Thoracic aorta (tissue), 2 donors: ENCODE results near the gene DLGAP4. TPM values are rescaled to one million over a fixed set of nuclear protein-coding genes. Genes with fewer than 3 reads are reported as not detected.
A peak's percentile ranks its signal among the peaks of the same experiment; 100 is the strongest.

Source experiments
- ATAC-seq: fragments of 150-250 bp; one replicate; pipeline ENCODE4 v1.8.0; 2017; ENCODE audit warnings: low read depth; ENCODE audit not compliant: insufficient number of reproducible peaks, low FRiP score
- DNase-seq: peaks from one replicate; pipeline ENCODE4 v3.0.0-alpha.2; 2020; ENCODE audit warnings: low spot score
- H3K27ac ChIP-seq, 2 donors: fragments of 200-600 bp; sonication (generic); 1 replicate in 1 of 2; 2 replicates in 1 of 2; pipeline ENCODE4 v1.5.1; 2016; ENCODE audit warnings: mild to moderate bottlenecking in 2 of 2, moderate library complexity in 2 of 2
- H3K27me3 ChIP-seq: fragments of 200-600 bp; sonication (generic); replicated peaks from 2 replicates; pipeline ENCODE4 v1.6.0; 2016; ENCODE audit warnings: mild to moderate bottlenecking; ENCODE audit not compliant: insufficient read depth
- H3K36me3 ChIP-seq: fragments of 200-600 bp; sonication (generic); one replicate; pipeline ENCODE4 v1.5.1; 2016
- H3K4me1 ChIP-seq, 2 donors: fragments of 200-600 bp; sonication (generic); 1 replicate in 1 of 2; 2 replicates in 1 of 2; pipeline versions ENCODE4 v1.5.1 to v1.6.0; 2016; ENCODE audit warnings: low read depth in 2 of 2, mild to moderate bottlenecking in 1 of 2; ENCODE audit not compliant: control insufficient read depth in 1 of 2
- H3K4me3 ChIP-seq: fragments of 200-600 bp; sonication (generic); 2 replicates; pipeline ENCODE4 v1.5.1; 2016; ENCODE audit warnings: mild to moderate bottlenecking
- H3K9me3 ChIP-seq: fragments of 200-600 bp; sonication (generic); 2 replicates; pipeline ENCODE4 v1.5.1; 2016
- CTCF ChIP-seq: fragments of 200-600 bp; sonication (generic); IDR thresholded peaks from one replicate; pipeline ENCODE4 v1.5.1; 2019; ENCODE audit warnings: antibody characterized with exemption
- total RNA-seq, 2 donors: library from RNA; depleted of rRNA; stranded (reverse); fragments of >200 nt; gene quantifications; one replicate each; pipeline versions ENCODE4 v1.1.0 to v1.2.3, GENCODE V29; 2016

DLGAP4 gene
- total RNA-seq, 2 donors from 2014 or later: 66.2 to 105 TPM

GRCh38 chr20:36439040-36439730 is 133.0 kb downstream of the DLGAP4 start:
- Histone ChIP-seq H3K36me3 (no peaks in the 10 kb centered on the region), H3K4me1 (peaks cover 4 to 9% of the 10 kb centered on the region in 2 donors), H3K27ac (no peak overlapping the region), H3K4me3 (no peak overlapping the region), H3K27me3 (no peaks in the 10 kb centered on the region), H3K9me3 (no peaks in the 10 kb centered on the region)
- peak; percentile 89 for TF ChIP-seq CTCF
- DNase-seq (no peak), ATAC-seq (no peak)

GRCh38 chr20:36439731-36440072 is 133.6 kb downstream of the DLGAP4 start:
- TF ChIP-seq CTCF: no peak
- Histone ChIP-seq H3K27me3 (no peaks in the 10 kb centered on the region), H3K4me3 (no peak overlapping the region), H3K36me3 (no peaks in the 10 kb centered on the region), H3K27ac (no peak overlapping the region), H3K4me1 (peaks cover 4 to 9% of the 10 kb centered on the region in 2 donors), H3K9me3 (no peaks in the 10 kb centered on the region)
- ATAC-seq: no peak
- no peak for DNase-seq

GRCh38 chr20:36440370-36441026 is 134.4 kb downstream of the DLGAP4 start:
- TF ChIP-seq CTCF: no peak
- H3K36me3 ChIP-seq: no peaks in the 10 kb centered on the region

GRCh38 chr20:36441027-36441414 is 134.9 kb downstream of the DLGAP4 start:
- Histone ChIP-seq H3K9me3 (no peaks in the 10 kb centered on the region), H3K27ac (no peak overlapping the region), H3K36me3 (no peaks in the 10 kb centered on the region), H3K4me3 (no peak overlapping the region), H3K4me1 (peaks cover 4 to 5% of the 10 kb centered on the region in 2 donors), H3K27me3 (no peaks in the 10 kb centered on the region)
- ATAC-seq: no peak
- no peak for TF ChIP-seq CTCF
- DNase-seq: no peak

More at GRCh38 chr20:36440370-36441026, 134.4 kb downstream of the DLGAP4 start:
- Histone ChIP-seq H3K27ac (no peak overlapping the region), H3K4me1 (peaks cover 4 to 9% of the 10 kb centered on the region in 2 donors), H3K4me3 (no peak overlapping the region), H3K9me3 (no peaks in the 10 kb centered on the region), H3K27me3 (no peaks in the 10 kb centered on the region)
- ATAC-seq (no peak), DNase-seq (no peak)

GRCh38 chr20:36441416-36441815 is 135.3 kb downstream of the DLGAP4 start:
- H3K27me3 ChIP-seq: no peaks in the 10 kb centered on the region
- no peak for TF ChIP-seq CTCF
- DNase-seq (no peak), ATAC-seq (no peak)
- no peaks in the 10 kb centered on the region for H3K9me3 ChIP-seq
- no peaks in the 10 kb centered on the region for H3K36me3 ChIP-seq
- H3K4me1 ChIP-seq: peaks cover 0 to 1% of the 10 kb centered on the region in 2 donors
- H3K4me3 ChIP-seq: no peak overlapping the region
- H3K27ac ChIP-seq: no peak overlapping the region
